Neural cell (in vitro differentiated cells): Measurements from ENCODE around the gene LTN1.

ENCODE experiments used
- EZH2 ChIP-seq: fragments of 200-600, 300-800 bp; shearing (Covaris generic), sonication (generic); IDR thresholded peaks from 2 replicates; pipeline ENCODE4 v1.6.1; 2014; ENCODE audit warnings: antibody characterized with exemption, low read length, borderline replicate concordance, mild to moderate bottlenecking; ENCODE audit not compliant: insufficient read depth, poor library complexity, severe bottlenecking
- TF ChIP-seq, protein P1 (sequence below): fragments of 450-650 bp; IDR thresholded peaks from 2 replicates; pipeline ENCODE4 v1.5.1; 2014; ENCODE audit warnings: antibody characterized with exemption, mild to moderate bottlenecking, moderate library complexity; ENCODE audit not compliant: poor library complexity, severe bottlenecking

DNA sequence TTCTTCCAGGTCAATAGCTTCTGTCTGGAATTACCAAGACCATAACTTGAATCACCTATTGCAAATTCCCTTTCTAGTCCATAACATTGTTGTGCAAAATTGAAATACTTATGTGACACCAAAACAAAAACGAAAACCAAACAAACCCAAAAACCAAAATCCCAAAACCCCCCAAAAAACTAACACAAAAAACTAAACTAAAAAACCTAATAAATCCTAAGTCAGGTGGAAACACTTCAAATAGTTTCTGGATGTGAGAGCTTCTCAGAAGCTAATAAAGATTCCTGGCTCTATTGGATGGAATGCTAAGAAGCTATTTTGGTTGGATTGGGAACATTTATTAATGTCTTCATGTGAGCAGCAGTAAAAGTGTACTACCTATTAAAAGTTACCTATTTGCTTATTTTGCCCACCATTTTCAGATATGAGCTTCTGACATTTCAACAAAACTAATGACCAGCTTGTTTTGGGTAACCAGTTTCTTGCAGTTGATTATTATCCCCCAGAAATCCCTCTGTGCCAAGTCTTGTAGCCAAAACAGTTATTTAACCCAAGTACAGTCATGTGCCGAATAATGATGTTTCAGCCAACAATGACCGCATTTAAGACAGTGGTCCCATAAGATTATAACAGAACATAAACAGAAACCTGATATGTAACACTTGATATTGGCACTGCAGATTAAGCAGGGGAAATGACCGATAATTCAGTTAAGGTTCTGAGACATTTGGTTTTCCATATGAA lies 76.4 kb downstream of the LTN1 start:
- TF ChIP-seq, protein P1, sequence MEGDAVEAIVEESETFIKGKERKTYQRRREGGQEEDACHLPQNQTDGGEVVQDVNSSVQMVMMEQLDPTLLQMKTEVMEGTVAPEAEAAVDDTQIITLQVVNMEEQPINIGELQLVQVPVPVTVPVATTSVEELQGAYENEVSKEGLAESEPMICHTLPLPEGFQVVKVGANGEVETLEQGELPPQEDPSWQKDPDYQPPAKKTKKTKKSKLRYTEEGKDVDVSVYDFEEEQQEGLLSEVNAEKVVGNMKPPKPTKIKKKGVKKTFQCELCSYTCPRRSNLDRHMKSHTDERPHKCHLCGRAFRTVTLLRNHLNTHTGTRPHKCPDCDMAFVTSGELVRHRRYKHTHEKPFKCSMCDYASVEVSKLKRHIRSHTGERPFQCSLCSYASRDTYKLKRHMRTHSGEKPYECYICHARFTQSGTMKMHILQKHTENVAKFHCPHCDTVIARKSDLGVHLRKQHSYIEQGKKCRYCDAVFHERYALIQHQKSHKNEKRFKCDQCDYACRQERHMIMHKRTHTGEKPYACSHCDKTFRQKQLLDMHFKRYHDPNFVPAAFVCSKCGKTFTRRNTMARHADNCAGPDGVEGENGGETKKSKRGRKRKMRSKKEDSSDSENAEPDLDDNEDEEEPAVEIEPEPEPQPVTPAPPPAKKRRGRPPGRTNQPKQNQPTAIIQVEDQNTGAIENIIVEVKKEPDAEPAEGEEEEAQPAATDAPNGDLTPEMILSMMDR: no peak
- no peak for TF ChIP-seq EZH2
